GM18861 (cell line): ENCODE measurements around the gene RNU6-7.

Experiments
- ATAC-seq: cut with Tn5 transposase; IDR thresholded peaks from one replicate; pipeline ENCODE4 v1.9.1; 2021; ENCODE audit not compliant: unreplicated experiment

Gene RNU6-7

DNA sequence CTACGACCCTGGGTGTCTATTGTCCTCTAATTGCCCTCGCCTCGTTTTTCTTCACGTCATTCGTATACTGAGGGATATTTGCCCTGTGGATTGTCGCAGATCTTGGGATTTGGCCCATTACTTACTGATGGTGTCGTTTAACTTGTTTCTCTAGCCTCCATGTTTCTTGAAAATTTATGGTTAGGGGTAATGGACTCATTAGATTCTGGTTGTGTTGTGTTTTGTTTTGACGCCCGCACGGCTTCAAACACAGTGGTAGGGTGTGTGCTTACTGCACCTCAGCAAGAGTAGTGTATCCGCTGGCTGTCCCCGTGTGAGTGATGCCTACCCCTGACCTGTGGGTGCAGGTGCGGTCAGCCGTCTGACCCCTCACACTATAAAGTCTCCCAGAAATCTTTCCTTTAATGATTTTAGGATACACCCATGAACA lies 2.1 kb downstream of the RNU6-7 start:
- ATAC-seq = no peak

DNA sequence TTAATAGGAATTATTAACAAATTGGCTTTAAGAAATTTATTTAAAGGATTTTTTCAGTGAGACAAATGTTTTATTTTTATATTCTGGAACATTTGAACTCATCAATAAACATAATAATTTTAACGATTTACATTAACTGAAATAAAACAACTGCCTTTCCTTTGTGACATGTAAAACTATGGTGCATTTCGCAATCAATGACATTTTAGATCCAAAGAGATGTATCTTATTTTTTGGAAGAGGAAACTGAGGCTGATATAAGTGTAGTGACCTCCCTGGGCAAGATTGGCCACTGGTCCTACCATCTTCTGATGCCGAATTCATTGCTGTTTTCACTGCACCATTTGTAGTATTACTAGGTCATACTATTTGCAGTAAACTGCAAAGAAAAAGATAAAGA lies 3.7 kb downstream of the RNU6-7 start:
- ATAC-seq = no peak

DNA sequence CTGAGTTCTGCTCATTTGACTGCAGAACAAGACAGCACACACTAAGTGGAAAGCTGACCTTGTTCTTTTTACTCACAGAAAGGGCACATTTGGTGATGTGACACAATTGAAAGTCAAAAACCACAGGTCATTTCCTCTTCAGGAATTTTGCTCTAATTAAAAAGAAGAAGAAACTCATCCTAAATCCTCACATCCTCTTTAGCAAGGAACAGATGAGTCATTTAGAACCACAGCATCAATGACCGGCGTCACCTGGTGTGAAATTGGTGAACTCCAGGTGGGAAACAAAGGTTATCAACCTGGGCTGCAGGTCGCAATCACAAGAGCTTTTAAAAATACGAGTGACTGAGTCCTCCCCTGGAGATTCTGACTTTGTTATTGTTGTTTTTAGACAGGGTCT lies 4.1 kb downstream of the RNU6-7 start:
- no peak for ATAC-seq

DNA sequence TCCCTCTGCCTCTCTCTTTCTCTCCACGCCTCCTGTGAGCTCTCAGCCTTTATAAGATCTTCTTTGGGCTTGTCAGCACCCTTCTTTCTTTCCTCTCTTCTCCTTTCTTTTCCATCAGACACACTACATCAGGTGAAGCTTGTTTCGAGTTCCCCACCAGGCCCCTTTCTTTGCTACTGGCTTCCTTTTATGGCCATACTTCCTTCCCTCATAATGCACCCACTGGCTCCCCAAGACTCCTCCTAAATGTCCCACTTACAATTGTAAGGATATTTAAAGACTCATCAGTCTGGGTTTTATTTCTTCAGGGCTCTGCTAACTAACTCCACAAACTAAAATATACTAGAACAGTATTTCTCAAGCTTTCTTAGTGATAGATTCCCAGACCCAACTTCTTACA lies 4.7 kb downstream of the RNU6-7 start:
- no peak for ATAC-seq

DNA sequence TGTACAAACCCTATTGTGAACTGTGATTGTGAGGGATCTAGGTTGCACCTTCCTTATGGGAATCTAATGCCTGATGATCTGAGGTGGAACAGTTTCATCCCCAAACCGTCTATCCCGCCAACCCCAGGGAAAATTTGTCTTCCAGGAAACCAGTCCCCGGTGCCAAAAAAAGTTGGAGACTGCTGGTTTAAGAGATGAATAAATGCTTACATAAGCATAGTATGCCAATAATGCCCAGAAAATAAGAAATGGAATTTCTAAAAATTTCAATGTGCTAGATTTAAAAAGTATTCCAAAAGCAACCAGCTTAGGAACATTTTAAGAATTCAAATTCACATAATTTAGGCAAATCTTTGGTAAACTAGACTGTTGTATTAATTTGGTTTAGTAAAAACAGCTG lies 6.6 kb downstream of the RNU6-7 start:
- no peak for ATAC-seq

DNA sequence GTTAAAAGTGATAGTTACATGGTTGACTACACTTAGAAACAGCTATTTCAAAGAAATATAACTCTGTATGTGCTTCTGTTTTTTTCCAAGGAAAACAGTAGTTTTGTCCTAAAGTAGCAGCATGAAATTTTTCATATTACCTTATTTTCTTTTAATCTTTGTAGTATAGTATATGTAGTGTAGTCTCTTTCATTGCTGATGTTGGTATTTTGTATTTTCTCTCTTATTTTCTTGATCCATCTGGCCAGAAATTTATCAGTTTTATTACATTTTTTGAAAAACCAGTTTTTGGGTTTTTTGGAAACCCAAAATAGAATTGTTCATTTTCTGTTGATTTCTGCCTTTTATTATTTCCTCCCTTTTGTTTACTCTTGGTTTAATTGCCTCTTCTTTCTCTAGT lies 7.6 kb downstream of the RNU6-7 start:
- ATAC-seq = no peak

- no peak for ATAC-seq
Measured at GRCh38 chr14:32211068-32211404, 9.2 kb downstream of the RNU6-7 start.

GRCh38 chr14:32212833-32213232 lies 11.0 kb downstream of the RNU6-7 start:
- no peak for ATAC-seq

DNA sequence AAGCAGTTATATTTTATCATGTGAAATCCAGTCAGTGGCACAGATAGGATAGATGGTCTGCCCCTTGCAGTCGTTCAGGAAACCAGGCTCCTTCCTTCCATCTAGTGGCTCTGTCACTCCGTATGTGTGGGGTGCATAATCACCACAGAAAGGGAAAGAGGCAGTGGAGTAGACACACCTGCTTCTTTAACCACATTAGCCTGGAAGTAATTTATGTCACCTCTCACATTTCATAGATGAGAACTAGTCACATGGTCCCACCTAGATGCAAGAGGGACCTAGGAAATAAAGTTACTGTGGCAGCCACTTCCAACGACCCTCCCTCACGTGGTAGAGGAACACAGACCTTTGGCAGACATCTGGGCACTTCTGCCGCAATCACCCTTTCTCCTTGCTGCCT lies 15.5 kb downstream of the RNU6-7 start:
- ATAC-seq = no peak

GRCh38 chr14:32224737-32225377 lies 23.0 kb downstream of the RNU6-7 start:
- ATAC-seq = no peak

DNA sequence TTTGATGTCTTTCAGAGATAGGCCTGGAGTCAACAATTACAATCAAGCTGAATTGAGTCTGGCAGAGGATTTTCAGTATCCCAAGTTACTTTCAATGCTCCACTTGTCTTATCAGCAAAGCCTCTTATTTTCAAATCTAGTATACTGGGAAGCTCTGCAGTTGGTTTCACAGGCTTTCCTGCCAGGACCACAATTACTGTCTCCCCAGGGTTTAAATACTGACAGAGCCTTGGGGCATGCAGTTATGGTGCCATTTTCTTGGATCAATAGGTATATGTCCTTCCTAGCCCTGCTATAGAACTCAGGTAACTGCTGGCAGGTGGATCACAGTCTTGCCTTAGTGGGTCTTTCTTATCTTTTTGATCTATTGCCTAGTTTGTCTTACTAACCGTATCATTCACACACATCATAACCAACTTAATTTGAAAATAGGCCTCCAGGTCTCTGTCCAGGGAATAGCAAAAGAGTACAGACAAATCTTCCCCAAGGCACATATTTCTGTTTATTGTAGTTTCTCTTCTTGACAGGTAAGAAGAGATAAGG lies 23.6 kb downstream of the RNU6-7 start:
- ATAC-seq = no peak

- ATAC-seq = no peak
Measured at GRCh38 chr14:32226056-32226455, 24.2 kb downstream of the RNU6-7 start.

DNA sequence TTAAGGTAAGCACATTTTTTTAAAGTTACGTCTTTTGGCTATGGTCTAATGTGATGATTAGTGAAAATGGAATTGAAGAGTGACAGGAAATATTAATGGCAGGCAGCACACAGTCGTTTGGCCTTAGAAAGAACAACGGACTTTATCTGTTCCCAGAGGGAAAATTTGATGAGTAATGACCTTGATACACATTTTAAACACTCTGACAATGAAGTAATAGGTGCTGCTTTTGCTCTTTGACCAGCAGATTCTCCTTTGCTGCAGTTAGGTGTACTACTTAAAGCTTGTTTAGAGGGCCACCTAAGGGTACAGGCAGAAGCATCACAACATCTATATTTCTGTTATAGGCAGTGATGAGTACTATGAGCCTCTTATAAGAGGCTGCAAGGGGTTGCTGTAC lies 28.3 kb downstream of the RNU6-7 start:
- ATAC-seq = no peak

DNA sequence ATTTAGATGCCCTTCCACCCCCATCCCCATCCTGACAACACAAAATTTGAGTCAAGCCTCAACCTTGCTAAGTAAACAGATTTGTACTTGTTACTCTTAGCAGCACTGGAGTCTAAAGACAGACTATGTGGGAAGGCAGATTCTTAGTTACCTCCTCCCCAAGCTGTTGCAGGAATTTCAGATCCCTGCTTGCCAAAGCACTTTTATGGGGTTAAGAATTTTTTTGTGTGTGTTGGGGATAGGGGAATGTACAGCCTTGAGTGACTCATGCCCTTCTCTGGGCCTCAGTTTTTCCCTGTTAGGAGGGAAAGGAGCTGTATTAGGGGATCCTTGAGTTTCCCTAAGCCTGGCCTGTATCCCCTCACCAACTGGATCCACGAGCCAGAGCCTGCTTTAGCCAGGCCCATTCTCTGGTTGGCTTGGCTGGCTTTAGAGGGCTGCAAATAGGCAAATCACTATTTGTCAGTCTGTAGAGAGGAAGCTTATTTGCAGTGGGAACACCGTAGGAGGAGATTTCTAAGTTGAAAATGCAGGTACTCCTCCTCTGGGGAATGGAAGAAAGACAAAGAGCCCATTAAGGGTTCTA lies 28.9 kb downstream of the RNU6-7 start:
- ATAC-seq = no peak

GRCh38 chr14:32232481-32232880 lies 30.6 kb downstream of the RNU6-7 start:
- ATAC-seq = no peak

GRCh38 chr14:32233260-32233659 lies 31.4 kb downstream of the RNU6-7 start:
- ATAC-seq = no peak

DNA sequence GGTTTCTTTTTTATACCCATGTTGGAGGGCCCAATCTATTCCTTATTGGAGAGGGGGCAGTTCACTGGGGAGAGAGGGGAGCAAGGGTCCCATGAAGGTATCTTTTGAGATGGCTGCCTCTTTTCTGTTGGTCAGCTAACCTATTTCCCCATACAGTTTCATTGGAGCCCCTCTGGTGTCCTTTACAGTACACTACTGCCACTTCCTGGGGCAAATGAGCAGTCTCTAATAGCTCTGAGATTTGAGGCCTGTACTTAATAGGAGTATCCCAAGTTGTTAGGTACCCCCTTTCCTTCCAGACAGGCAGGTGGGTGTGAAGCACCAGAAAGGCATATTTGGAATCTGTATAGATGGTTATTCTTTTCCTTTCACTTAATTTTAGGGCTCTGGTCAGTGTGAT lies 42.6 kb downstream of the RNU6-7 start:
- ATAC-seq = no peak

DNA sequence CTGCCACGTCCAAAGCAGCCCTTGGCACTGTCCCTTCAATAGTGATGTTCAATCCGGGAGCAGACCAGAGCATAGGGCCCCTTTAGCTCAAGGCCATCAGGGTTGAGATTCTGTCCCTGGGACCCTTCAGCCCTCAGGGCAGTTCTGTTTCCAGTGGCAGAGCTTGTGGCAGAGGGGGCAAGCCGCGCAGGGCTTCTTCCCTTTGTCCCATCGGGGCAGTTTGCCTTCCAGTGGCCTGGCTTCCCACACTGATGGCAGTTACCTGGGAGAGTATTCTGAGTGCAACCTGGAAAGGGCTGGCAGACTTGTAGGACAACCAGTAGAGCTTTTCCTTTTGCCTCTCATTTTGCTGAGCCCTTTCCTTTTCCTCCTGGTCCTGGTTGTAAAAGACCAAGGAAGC lies 44.9 kb downstream of the RNU6-7 start:
- no peak for ATAC-seq

DNA sequence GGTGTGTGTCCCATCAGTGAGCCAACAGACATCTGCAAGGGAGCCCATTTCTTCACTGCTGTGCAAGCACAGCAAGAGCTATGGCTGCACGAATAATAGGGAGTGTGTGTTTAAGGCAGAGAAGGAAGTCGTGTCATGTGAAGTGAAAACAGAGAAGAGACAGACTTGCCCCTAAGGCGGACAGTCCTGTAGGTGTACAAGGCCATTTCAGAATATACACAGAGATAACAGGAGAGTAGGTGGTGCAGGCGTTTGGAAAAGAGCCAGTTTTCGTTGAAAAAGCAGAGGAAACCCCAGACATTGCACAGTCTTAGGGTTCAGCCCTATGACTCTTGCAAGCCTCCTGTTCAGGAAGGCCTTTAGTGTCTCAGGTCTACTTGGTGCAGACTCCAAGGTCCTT lies 47.5 kb downstream of the RNU6-7 start:
- no peak for ATAC-seq

DNA sequence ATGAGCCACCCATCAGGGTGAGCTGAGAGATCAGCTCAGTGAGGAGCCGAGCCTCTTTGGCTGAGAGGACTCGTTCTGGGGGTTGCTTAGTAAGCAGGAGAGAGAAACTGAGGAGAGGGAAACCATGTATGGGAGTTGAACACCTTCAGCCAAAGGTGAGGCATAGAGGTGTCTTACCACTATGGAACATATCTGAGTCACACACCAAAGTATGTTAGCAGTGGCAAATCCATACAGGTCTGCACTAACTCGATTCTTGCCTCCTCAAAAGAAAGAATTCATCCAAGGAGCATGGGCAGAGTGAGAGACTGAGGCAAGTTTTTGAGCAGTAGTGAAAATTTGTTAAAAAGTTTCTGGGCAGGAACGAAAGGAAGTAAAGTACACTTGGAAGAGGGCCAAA lies 47.9 kb downstream of the RNU6-7 start:
- ATAC-seq = no peak

DNA sequence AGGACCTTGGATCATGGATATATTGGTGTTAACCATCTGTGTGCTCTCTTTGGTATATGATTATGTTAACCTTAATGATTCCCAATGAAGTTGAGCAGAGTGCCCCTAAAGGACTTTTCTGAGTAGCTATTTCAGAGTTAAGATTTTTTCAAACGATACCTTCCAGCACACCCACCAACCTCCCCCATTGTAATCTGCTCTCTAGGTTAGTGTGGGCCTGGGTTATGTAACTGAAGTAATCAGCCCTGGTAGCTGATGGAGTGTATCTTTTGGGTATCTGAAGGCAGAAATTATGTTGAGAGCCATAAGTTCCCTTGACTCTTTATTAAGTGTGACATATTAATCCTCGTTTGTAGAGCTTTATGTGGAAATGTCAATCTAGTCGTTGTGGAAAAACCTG lies 48.8 kb downstream of the RNU6-7 start:
- no peak for ATAC-seq

GRCh38 chr14:32251530-32251929 lies 49.7 kb downstream of the RNU6-7 start:
- ATAC-seq = no peak
